MG63 (cell line): Measurements from ENCODE around the gene ALAD. TPM values are rescaled to one million over a fixed set of nuclear protein-coding genes. Genes with fewer than 3 reads are reported as not detected.
"Not testable (repeated sequence)": the region's sequence is repeated elsewhere in the genome, so short reads cannot be mapped to it uniquely, and the experiment has no call there.

Experiments
- DNase-seq: peaks from one replicate; pipeline ENCODE4 v3.0.0-alpha.2; 2020
- H3K27me3 ChIP-seq: fragments of 250-450 bp; sonication (Bioruptor Pico); 2 replicates; pipeline ENCODE4 v1.5.1; 2020; ENCODE audit warnings: mild to moderate bottlenecking, moderate library complexity
- H3K36me3 ChIP-seq: fragments of 250-450 bp; sonication (Bioruptor Pico); 2 replicates; pipeline ENCODE4 v1.5.1; 2020; ENCODE audit warnings: mild to moderate bottlenecking, moderate library complexity
- H3K4me3 ChIP-seq: fragments of 250-450 bp; sonication (Bioruptor Pico); 2 replicates; pipeline ENCODE4 v1.5.1; 2020; ENCODE audit warnings: mild to moderate bottlenecking, moderate library complexity
- H3K9me3 ChIP-seq: fragments of 250-450 bp; sonication (Bioruptor Pico); 2 replicates; pipeline ENCODE4 v1.5.1; 2020; ENCODE audit warnings: mild to moderate bottlenecking, moderate library complexity
- total RNA-seq: library from RNA; depleted of rRNA; stranded (reverse); fragments of >200 nt; shearing (Covaris generic); gene quantifications from 2 replicates; pipeline ENCODE4 v1.2.3, GENCODE V29; 2014; ENCODE audit warnings: low replicate concordance; rRNA removed

Gene ALAD
- total RNA-seq, result 14.8 and 17.0 TPM in 2 replicates

- Histone ChIP-seq H3K36me3 (peaks cover 1% of the 10 kb centered on the region), H3K27me3 (no peaks in the 10 kb centered on the region), H3K4me3 (peak within 1 kb of the TSS; percentile 73), H3K9me3 (no peaks in the 10 kb centered on the region)
- DNase-seq, result peak; percentile 98
Measured at GRCh38 chr9:113401027-113401792, at the start of gene ALAD. Gene ALAD (minus strand): TSS chr9:113401284. CDS start chr9:113393559, 7,725 bp downstream.

GRCh38 chr9:113449376-113449775, 48.3 kb upstream of the ALAD start:
- no peaks in the 10 kb centered on the region for H3K36me3 ChIP-seq
- H3K9me3 ChIP-seq, result no peaks in the 10 kb centered on the region
- H3K27me3 ChIP-seq, result no peaks in the 10 kb centered on the region
- DNase-seq, result no peak
- no peak overlapping the region for H3K4me3 ChIP-seq

- no peak overlapping the region for H3K4me3 ChIP-seq
- DNase-seq, result no peak
- no peaks in the 10 kb centered on the region for H3K27me3 ChIP-seq
Measured at GRCh38 chr9:113446323-113446740, 45.2 kb upstream of the ALAD start.

GRCh38 chr9:113444736-113445135, 43.7 kb upstream of the ALAD start:
- H3K9me3 ChIP-seq, result no peaks in the 10 kb centered on the region
- DNase-seq, result no peak
- H3K36me3 ChIP-seq, result no peaks in the 10 kb centered on the region
- no peak overlapping the region for H3K4me3 ChIP-seq
- no peaks in the 10 kb centered on the region for H3K27me3 ChIP-seq

More at GRCh38 chr9:113446323-113446740, 45.2 kb upstream of the ALAD start:
- H3K9me3 ChIP-seq, result no peaks in the 10 kb centered on the region
- H3K36me3 ChIP-seq, result no peaks in the 10 kb centered on the region

- not testable (repeated sequence) for H3K4me3 ChIP-seq, H3K27me3 ChIP-seq, H3K9me3 ChIP-seq, DNase-seq, H3K36me3 ChIP-seq
Measured at GRCh38 chr9:113437716-113438115, 36.6 kb upstream of the ALAD start.

- Histone ChIP-seq H3K9me3 (no peaks in the 10 kb centered on the region; the same call in none of the 2 replicates), H3K27me3 (no peaks in the 10 kb centered on the region), H3K36me3 (no peaks in the 10 kb centered on the region), H3K4me3 (no peak overlapping the region)
- no peak for DNase-seq
Measured at GRCh38 chr9:113436728-113437515, 35.8 kb upstream of the ALAD start.

GRCh38 chr9:113431191-113431590, 30.1 kb upstream of the ALAD start:
- no peaks in the 10 kb centered on the region for H3K27me3 ChIP-seq
- no peak for DNase-seq
- H3K4me3 ChIP-seq, result no peak overlapping the region
- H3K36me3 ChIP-seq, result no peaks in the 10 kb centered on the region
- no peaks in the 10 kb centered on the region for H3K9me3 ChIP-seq

- Histone ChIP-seq H3K36me3 (no peaks in the 10 kb centered on the region), H3K27me3 (no peaks in the 10 kb centered on the region), H3K4me3 (no peak overlapping the region), H3K9me3 (no peaks in the 10 kb centered on the region)
- no peak for DNase-seq
Measured at GRCh38 chr9:113428062-113428615, 27.1 kb upstream of the ALAD start.

- no peaks in the 10 kb centered on the region for H3K27me3 ChIP-seq
- H3K36me3 ChIP-seq, result no peaks in the 10 kb centered on the region
- no peak overlapping the region for H3K4me3 ChIP-seq
- no peaks in the 10 kb centered on the region for H3K9me3 ChIP-seq
- no peak for DNase-seq
Measured at GRCh38 chr9:113427629-113428028, 26.5 kb upstream of the ALAD start.

GRCh38 chr9:113426701-113427100, 25.6 kb upstream of the ALAD start:
- DNase-seq, result no peak
- H3K27me3 ChIP-seq, result no peaks in the 10 kb centered on the region
- no peaks in the 10 kb centered on the region for H3K36me3 ChIP-seq
- no peak overlapping the region for H3K4me3 ChIP-seq
- H3K9me3 ChIP-seq, result no peaks in the 10 kb centered on the region

- Histone ChIP-seq H3K36me3 (no peaks in the 10 kb centered on the region), H3K27me3 (no peaks in the 10 kb centered on the region), H3K4me3 (no peak overlapping the region), H3K9me3 (no peaks in the 10 kb centered on the region)
- DNase-seq, result no peak
Measured at GRCh38 chr9:113425072-113425471, 24.0 kb upstream of the ALAD start.

- no peaks in the 10 kb centered on the region for H3K9me3 ChIP-seq
- H3K27me3 ChIP-seq, result no peaks in the 10 kb centered on the region
- no peaks in the 10 kb centered on the region for H3K36me3 ChIP-seq
- no peak overlapping the region for H3K4me3 ChIP-seq
- DNase-seq, result no peak
Measured at GRCh38 chr9:113421726-113422125, 20.6 kb upstream of the ALAD start.

- Histone ChIP-seq H3K27me3 (no peaks in the 10 kb centered on the region), H3K4me3 (no peak overlapping the region), H3K9me3 (no peaks in the 10 kb centered on the region), H3K36me3 (no peaks in the 10 kb centered on the region)
- DNase-seq, result no peak
Measured at GRCh38 chr9:113417370-113417769, 16.3 kb upstream of the ALAD start.

- no peaks in the 10 kb centered on the region for H3K9me3 ChIP-seq
- H3K36me3 ChIP-seq, result no peaks in the 10 kb centered on the region
- H3K27me3 ChIP-seq, result no peaks in the 10 kb centered on the region
- no peak for DNase-seq
- H3K4me3 ChIP-seq, result no peak overlapping the region
Measured at GRCh38 chr9:113416149-113416721, 15.2 kb upstream of the ALAD start.

GRCh38 chr9:113410207-113410864, 9.3 kb upstream of the ALAD start, which contains the start of the genes C9orf43 and POLE3:
Gene C9orf43 (plus strand): TSS chr9:113410747. CDS start chr9:113413494, 2,747 bp downstream.
Gene POLE3 (minus strand): TSS chr9:113410675. CDS start chr9:113410293, 382 bp downstream.
- Histone ChIP-seq H3K36me3 (peaks cover 27% of the 10 kb centered on the region), H3K4me3 (peak within 1 kb of the TSS; percentile 70), H3K27me3 (no peaks in the 10 kb centered on the region), H3K9me3 (no peaks in the 10 kb centered on the region)
- DNase-seq, result peak; percentile 94

- H3K27me3 ChIP-seq, result no peaks in the 10 kb centered on the region
- H3K9me3 ChIP-seq, result no peaks in the 10 kb centered on the region
- no peak for DNase-seq
- H3K36me3 ChIP-seq, result peaks cover 27% of the 10 kb centered on the region
- H3K4me3 ChIP-seq, result peak overlapping the region; percentile 70
Measured at GRCh38 chr9:113409883-113410206, 8.8 kb upstream of the ALAD start.
